ENCODE data around the gene NFYB. TPM values are rescaled to one million over a fixed set of nuclear protein-coding genes. Genes with fewer than 3 reads are reported as not detected.

The NFYB gene
- total and polyA plus RNA-seq, 2 donors from 2014 or later, result 24.6 to 31.1 TPM

DNA sequence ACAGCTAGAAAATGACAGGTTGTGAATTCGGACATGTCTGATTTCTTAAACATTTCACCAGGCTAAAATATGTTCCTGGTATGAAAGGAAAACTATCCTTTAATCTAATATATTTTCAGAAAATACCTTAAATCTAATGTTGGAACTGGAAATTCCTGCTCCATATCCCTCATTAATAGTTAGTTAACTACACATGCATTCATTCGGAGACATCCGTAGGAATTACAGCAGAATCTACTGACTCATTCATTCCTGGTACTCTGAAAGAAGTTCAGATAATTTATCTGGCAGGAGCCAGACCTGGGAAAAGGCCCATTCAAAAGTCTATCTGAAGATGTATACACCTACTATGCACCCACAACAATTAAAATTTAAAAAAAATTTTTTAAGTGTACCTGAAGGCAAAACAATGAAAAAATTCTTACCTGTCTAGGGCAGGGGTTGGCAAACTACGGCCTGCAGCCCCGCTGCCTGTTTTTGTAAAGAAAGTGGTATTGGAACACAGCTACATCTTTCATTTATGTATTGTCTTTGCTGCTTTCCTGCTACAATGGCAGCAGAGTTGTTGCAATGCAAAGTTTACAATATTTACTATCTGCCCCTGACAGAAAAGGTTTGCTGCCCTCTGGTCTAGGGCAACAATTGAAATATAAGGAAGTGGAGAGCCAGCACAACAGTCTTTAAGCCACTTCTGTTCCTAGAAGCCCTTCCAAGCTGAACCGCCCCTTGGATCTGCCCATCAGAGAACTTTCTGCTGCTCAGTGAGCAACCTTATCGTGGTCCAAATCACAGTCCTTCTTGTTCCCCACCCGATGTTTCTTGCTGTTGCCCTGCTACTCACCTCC is 17.9 kb upstream of the NFYB start:
- Histone ChIP-seq H3K4me1 (ENCODE audit: control insufficient read depth in 2 of 3, insufficient read depth in 2 of 3, low read depth in 1 of 3, low read length in 3 of 3) (no peaks in the 10 kb centered on the region), H3K27ac (ENCODE audit: low read depth in 2 of 2, low read length in 2 of 2) (no peak overlapping the region), H3K9ac (ENCODE audit: low read length in 3 of 3) (no peak overlapping the region), H3K4me3 (ENCODE audit: low read length in 3 of 3) (no peak overlapping the region), H3K36me3 (ENCODE audit: control insufficient read depth in 2 of 3, insufficient read depth in 3 of 3, low read length in 3 of 3) (no peaks in the 10 kb centered on the region), H3K9me3 (ENCODE audit: control insufficient read depth in 2 of 3, insufficient read depth in 1 of 3, low read length in 3 of 3) (no peaks in the 10 kb centered on the region), H3K27me3 (ENCODE audit: control insufficient read depth, insufficient read depth, low read length) (no peaks in the 10 kb centered on the region)
- FAIRE-seq, result no peak
- DNase-seq, result no peak
- intact Hi-C loops (cut with DNase I), result no loop called here
- TF ChIP-seq, protein P1, sequence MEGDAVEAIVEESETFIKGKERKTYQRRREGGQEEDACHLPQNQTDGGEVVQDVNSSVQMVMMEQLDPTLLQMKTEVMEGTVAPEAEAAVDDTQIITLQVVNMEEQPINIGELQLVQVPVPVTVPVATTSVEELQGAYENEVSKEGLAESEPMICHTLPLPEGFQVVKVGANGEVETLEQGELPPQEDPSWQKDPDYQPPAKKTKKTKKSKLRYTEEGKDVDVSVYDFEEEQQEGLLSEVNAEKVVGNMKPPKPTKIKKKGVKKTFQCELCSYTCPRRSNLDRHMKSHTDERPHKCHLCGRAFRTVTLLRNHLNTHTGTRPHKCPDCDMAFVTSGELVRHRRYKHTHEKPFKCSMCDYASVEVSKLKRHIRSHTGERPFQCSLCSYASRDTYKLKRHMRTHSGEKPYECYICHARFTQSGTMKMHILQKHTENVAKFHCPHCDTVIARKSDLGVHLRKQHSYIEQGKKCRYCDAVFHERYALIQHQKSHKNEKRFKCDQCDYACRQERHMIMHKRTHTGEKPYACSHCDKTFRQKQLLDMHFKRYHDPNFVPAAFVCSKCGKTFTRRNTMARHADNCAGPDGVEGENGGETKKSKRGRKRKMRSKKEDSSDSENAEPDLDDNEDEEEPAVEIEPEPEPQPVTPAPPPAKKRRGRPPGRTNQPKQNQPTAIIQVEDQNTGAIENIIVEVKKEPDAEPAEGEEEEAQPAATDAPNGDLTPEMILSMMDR (IDR thresholded peaks at IDR 0.05; ENCODE audit: borderline replicate concordance, extremely low read depth, insufficient read depth), result no peak

DNA sequence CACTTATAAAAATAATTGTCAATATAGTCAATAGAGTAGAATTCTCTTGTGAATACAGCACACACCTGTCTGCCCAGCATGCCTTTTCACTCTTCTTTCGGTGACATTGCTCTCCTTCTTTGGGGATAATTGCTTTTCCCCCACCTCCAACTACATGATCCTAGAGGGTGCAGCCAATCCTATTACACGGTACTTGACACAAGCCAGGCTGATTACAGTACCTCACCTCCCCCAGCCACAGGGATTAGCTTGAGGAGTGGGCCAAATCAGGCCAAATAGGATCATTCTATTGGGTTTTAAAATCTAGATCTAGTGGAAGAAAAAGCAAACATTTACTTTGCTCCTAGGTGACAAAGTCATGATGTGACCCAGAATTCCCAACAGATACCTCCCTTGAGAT is 16.8 kb upstream of the NFYB start:
- FAIRE-seq, result no peak
- TF ChIP-seq, protein P1 (IDR thresholded peaks at IDR 0.05; ENCODE audit: borderline replicate concordance, extremely low read depth, insufficient read depth), result no peak
- no peaks in the 10 kb centered on the region for H3K27me3 ChIP-seq (ENCODE audit: control insufficient read depth, insufficient read depth, low read length)

DNA sequence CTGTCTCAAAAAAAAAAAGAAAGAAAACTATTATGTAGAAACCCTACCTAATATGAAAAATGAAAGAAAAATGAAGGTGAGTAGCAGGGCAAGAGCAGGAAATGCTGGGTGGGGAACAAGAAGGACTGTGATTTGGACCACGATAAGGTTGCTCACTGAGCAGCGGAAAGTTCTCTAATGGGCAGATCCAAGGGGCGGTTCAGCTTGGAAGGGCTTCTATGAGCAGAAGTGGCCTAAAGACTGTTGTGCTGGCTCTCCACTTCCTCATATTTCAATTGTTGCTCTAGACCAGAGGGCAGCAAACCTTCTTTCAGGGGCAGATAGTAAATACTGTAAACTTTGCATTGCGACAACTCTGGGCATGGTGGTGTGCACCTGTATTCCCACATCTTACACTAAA is 16.3 kb upstream of the NFYB start:
- Histone ChIP-seq H3K36me3 (ENCODE audit: control insufficient read depth in 2 of 3, insufficient read depth in 3 of 3, low read length in 3 of 3) (no peaks in the 10 kb centered on the region), H3K9ac (ENCODE audit: low read length in 3 of 3) (no peak overlapping the region), H3K27ac (ENCODE audit: low read depth in 2 of 2, low read length in 2 of 2) (no peak overlapping the region), H3K9me3 (ENCODE audit: control insufficient read depth in 2 of 3, insufficient read depth in 1 of 3, low read length in 3 of 3) (no peaks in the 10 kb centered on the region), H3K4me1 (ENCODE audit: control insufficient read depth in 2 of 3, insufficient read depth in 2 of 3, low read depth in 1 of 3, low read length in 3 of 3) (no peaks in the 10 kb centered on the region), H3K27me3 (ENCODE audit: control insufficient read depth, insufficient read depth, low read length) (no peaks in the 10 kb centered on the region), H3K4me3 (ENCODE audit: low read length in 3 of 3) (no peak overlapping the region)
- DNase-seq (peak in 1 of 5 donors; percentile 13), FAIRE-seq (no peak)
- intact Hi-C loops (cut with DNase I), result no loop called here
- TF ChIP-seq, protein P1 (IDR thresholded peaks at IDR 0.05; ENCODE audit: borderline replicate concordance, extremely low read depth, insufficient read depth), result no peak

More for the DNA sequence above, 16.8 kb upstream of the NFYB start:
- Histone ChIP-seq H3K27ac (ENCODE audit: low read depth in 2 of 2, low read length in 2 of 2) (no peak overlapping the region), H3K9ac (ENCODE audit: low read length in 3 of 3) (no peak overlapping the region), H3K9me3 (ENCODE audit: control insufficient read depth in 2 of 3, insufficient read depth in 1 of 3, low read length in 3 of 3) (no peaks in the 10 kb centered on the region), H3K4me3 (ENCODE audit: low read length in 3 of 3) (no peak overlapping the region), H3K36me3 (ENCODE audit: control insufficient read depth in 2 of 3, insufficient read depth in 3 of 3, low read length in 3 of 3) (no peaks in the 10 kb centered on the region), H3K4me1 (ENCODE audit: control insufficient read depth in 2 of 3, insufficient read depth in 2 of 3, low read depth in 1 of 3, low read length in 3 of 3) (no peaks in the 10 kb centered on the region)
- no peak for DNase-seq
- intact Hi-C loops (cut with DNase I), result no loop called here
